OCI-M1 (cell line): Measurements from ENCODE around the gene SLC35B4.

Source experiments
- DNase-seq: peaks from one replicate; lab custom pipeline; 2025; lab: John Stamatoyannopoulos, UW

SLC35B4 gene

GRCh38 chr7:134316539-134317344 lies at the start of gene SLC35B4:
TSS of gene SLC35B4 (minus strand) at chr7:134316930. CDS start at chr7:134316751, 179 bp downstream.
- peak; percentile 93 for DNase-seq

GRCh38 chr7:134366481-134366880 lies 49.8 kb upstream of the SLC35B4 start:
- DNase-seq, result no peak

- DNase-seq, result no peak
Observed at GRCh38 chr7:134365341-134366054, 48.8 kb upstream of the SLC35B4 start.

- DNase-seq, result no peak
Observed at GRCh38 chr7:134364619-134365037, 47.9 kb upstream of the SLC35B4 start.

- peak; percentile 17 for DNase-seq
Observed at GRCh38 chr7:134362587-134363483, 46.1 kb upstream of the SLC35B4 start.

- DNase-seq, result peak; percentile 19
Observed at GRCh38 chr7:134359787-134360432, 43.2 kb upstream of the SLC35B4 start.

- no peak for DNase-seq
Observed at GRCh38 chr7:134357486-134357885, 40.8 kb upstream of the SLC35B4 start.

GRCh38 chr7:134356421-134356936 lies 39.7 kb upstream of the SLC35B4 start:
- DNase-seq, result no peak

- DNase-seq, result no peak
Observed at GRCh38 chr7:134355927-134356326, 39.2 kb upstream of the SLC35B4 start.

- DNase-seq, result no peak
Observed at GRCh38 chr7:134355004-134355525, 38.3 kb upstream of the SLC35B4 start.

- DNase-seq, result no peak
Observed at GRCh38 chr7:134353411-134353810, 36.7 kb upstream of the SLC35B4 start.

GRCh38 chr7:134351424-134351823 lies 34.7 kb upstream of the SLC35B4 start:
- DNase-seq, result no peak

GRCh38 chr7:134350709-134351108 lies 34.0 kb upstream of the SLC35B4 start:
- DNase-seq, result no peak

GRCh38 chr7:134347567-134347966 lies 30.8 kb upstream of the SLC35B4 start:
- DNase-seq, result no peak

- no peak for DNase-seq
Observed at GRCh38 chr7:134343796-134344195, 27.1 kb upstream of the SLC35B4 start.

GRCh38 chr7:134343136-134343535 lies 26.4 kb upstream of the SLC35B4 start:
- DNase-seq, result no peak

- no peak for DNase-seq
Observed at GRCh38 chr7:134339475-134339874, 22.7 kb upstream of the SLC35B4 start.

GRCh38 chr7:134337980-134338379 lies 21.2 kb upstream of the SLC35B4 start:
- no peak for DNase-seq

GRCh38 chr7:134334408-134334807 lies 17.7 kb upstream of the SLC35B4 start:
- no peak for DNase-seq

- no peak for DNase-seq
Observed at GRCh38 chr7:134333943-134334342, 17.2 kb upstream of the SLC35B4 start.

GRCh38 chr7:134332892-134333291 lies 16.2 kb upstream of the SLC35B4 start:
- no peak for DNase-seq
